Progenitor cell of endocrine pancreas (in vitro differentiated cells): Measurements from ENCODE around the gene MOV10L1. TPM values are rescaled to one million over a fixed set of nuclear protein-coding genes. Genes with fewer than 3 reads are reported as not detected.

Experiments used
- DNase-seq: peaks from one replicate; pipeline ENCODE4 v3.0.0; 2021; ENCODE audit warnings: low spot score; ENCODE audit not compliant: unreplicated experiment
- H3K27ac Mint-ChIP-seq: 2 replicates; pipeline ENCODE4 v1.8.0; 2021; ENCODE audit warnings: mild to moderate bottlenecking, moderate library complexity, mixed read lengths
- H3K27me3 Mint-ChIP-seq: 2 replicates; pipeline ENCODE4 v1.8.0; 2021; ENCODE audit warnings: mixed read lengths
- H3K36me3 Mint-ChIP-seq: 2 replicates; pipeline ENCODE4 v1.8.0; 2022; ENCODE audit warnings: mixed read lengths; ENCODE audit not compliant: insufficient read depth
- H3K4me1 Mint-ChIP-seq: 2 replicates; pipeline ENCODE4 v1.8.0; 2021; ENCODE audit warnings: low read depth, mixed read lengths
- H3K4me3 Mint-ChIP-seq: 2 replicates; pipeline ENCODE4 v1.8.0; 2021; ENCODE audit warnings: low read depth, mild to moderate bottlenecking, moderate library complexity, mixed read lengths
- H3K9me3 Mint-ChIP-seq: 2 replicates; pipeline ENCODE4 v1.8.0; 2021; ENCODE audit warnings: low read depth, mixed read lengths
- total RNA-seq: library from RNA; stranded (reverse); gene quantifications from 2 replicates; pipeline ENCODE4 v1.2.1, GENCODE V29; 2021
- TF ChIP-seq, protein P1 (sequence below): fragments of 200-600 bp; sonication (generic); IDR thresholded peaks from one replicate; pipeline ENCODE4 v1.5.0; 2021; ENCODE audit warnings: antibody characterized with exemption, mild to moderate bottlenecking; ENCODE audit not compliant: unreplicated experiment

The MOV10L1 gene
- total RNA-seq, 1 donor from 2014 or later: 0.22 TPM

- Mint-ChIP-seq H3K27ac (no peak overlapping the region), H3K4me3 (no peak overlapping the region)
Measured at GRCh38 chr22:50179937-50180726, 90.3 kb downstream of the MOV10L1 start.

DNA sequence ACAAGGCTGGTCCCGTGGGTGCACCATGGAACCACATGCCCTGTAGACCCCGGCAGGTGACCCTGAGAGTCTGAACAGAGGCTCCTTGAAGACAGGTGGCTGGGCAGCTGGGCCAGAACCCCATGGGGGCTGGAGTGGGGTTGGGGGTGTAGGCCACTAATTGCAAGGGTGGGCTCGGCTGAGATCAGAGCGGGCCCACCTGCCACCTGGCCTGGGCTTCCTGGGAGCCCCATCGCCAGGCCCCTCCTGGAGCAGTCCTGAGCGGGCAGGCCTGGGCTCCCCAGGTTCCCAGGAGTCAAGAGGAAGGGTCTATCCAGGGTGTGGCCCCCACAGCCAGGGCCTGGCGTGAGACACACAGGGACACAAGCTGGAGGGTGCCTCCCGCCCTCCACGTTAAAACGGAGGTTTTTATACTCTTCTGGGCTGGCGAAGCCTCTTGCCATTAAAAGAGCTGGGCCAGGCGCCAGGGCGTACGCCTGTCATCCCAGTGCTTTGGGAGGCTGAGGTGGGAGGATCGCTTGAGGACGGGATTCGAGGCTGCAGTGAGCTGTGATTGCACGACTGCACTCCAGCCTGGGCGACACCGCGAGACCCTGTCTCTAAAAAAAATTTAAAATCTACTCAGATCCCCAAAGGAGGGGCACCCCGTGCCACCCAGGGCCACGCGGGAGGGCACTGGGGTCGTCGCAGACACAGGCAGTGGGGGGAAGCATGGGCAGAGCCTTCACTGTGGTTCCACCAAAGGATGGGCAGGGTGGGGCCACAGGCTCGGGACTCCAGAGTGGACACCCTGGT, 91.1 kb downstream of the MOV10L1 start:
- TF ChIP-seq, protein P1, sequence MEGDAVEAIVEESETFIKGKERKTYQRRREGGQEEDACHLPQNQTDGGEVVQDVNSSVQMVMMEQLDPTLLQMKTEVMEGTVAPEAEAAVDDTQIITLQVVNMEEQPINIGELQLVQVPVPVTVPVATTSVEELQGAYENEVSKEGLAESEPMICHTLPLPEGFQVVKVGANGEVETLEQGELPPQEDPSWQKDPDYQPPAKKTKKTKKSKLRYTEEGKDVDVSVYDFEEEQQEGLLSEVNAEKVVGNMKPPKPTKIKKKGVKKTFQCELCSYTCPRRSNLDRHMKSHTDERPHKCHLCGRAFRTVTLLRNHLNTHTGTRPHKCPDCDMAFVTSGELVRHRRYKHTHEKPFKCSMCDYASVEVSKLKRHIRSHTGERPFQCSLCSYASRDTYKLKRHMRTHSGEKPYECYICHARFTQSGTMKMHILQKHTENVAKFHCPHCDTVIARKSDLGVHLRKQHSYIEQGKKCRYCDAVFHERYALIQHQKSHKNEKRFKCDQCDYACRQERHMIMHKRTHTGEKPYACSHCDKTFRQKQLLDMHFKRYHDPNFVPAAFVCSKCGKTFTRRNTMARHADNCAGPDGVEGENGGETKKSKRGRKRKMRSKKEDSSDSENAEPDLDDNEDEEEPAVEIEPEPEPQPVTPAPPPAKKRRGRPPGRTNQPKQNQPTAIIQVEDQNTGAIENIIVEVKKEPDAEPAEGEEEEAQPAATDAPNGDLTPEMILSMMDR: no peak
- DNase-seq: no peak

More at GRCh38 chr22:50179937-50180726, 90.3 kb downstream of the MOV10L1 start:
- Mint-ChIP-seq H3K4me1 (peaks cover 1% of the 10 kb centered on the region), H3K27me3 (peaks cover 3% of the 10 kb centered on the region), H3K36me3 (peaks cover 6% of the 10 kb centered on the region), H3K9me3 (no peaks in the 10 kb centered on the region)
- no peak for DNase-seq
- TF ChIP-seq, protein P1: no peak

DNA sequence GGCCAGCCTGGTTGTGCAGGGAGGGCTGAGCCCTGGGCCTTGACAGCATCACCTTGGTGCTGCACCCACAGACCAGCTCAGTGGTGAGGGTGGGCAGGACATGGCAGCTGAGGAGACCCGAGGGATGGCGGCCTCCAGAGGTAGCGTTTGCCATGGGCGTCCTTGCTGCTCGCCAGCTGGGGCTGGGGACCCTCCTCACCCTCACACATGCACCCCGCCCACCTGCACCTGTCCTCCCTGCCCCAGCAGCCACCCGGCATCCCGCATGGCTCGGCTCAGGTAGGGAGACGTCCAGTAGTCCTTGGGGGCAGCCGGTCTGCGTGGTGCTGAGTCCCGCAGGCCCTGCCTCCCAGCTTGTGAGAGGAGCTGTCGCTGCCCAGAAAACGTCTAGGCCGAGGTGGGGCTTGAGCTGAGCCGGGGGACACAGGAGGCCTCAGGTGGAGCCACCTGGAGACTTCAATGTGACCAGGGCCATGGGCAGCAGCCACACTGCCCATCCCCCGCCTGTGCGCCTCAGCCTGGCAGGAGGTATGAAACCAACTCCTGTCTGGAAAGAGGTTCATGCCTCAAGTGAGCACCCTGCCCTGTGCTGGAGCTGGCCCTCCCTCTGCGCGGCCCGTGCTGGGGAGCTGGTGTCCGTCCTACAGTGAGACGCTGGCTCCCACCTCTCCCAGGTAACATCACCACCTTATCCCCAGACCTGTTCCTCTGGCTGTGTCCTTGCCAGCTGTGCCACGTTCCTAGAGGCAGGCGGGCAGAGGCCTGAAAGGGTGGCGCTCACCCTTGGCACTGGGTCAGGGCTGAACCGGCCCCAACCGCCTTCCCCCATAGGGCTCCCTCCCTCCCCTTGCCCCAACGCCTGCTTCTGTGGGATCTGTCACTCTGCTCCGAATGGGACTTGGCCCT, 92.6 kb downstream of the MOV10L1 start:
- Mint-ChIP-seq H3K27me3 (peaks cover 5% of the 10 kb centered on the region), H3K4me1 (peaks cover 4% of the 10 kb centered on the region), H3K27ac (no peak overlapping the region), H3K36me3 (peaks cover 4% of the 10 kb centered on the region), H3K9me3 (no peaks in the 10 kb centered on the region), H3K4me3 (no peak overlapping the region)
- TF ChIP-seq, protein P1: no peak
- no peak for DNase-seq

More for the DNA sequence above, 91.1 kb downstream of the MOV10L1 start:
- Mint-ChIP-seq H3K27me3 (peaks cover 5% of the 10 kb centered on the region), H3K9me3 (no peaks in the 10 kb centered on the region), H3K4me1 (peaks cover 1% of the 10 kb centered on the region), H3K4me3 (no peak overlapping the region), H3K36me3 (peaks cover 6% of the 10 kb centered on the region), H3K27ac (no peak overlapping the region)

DNA sequence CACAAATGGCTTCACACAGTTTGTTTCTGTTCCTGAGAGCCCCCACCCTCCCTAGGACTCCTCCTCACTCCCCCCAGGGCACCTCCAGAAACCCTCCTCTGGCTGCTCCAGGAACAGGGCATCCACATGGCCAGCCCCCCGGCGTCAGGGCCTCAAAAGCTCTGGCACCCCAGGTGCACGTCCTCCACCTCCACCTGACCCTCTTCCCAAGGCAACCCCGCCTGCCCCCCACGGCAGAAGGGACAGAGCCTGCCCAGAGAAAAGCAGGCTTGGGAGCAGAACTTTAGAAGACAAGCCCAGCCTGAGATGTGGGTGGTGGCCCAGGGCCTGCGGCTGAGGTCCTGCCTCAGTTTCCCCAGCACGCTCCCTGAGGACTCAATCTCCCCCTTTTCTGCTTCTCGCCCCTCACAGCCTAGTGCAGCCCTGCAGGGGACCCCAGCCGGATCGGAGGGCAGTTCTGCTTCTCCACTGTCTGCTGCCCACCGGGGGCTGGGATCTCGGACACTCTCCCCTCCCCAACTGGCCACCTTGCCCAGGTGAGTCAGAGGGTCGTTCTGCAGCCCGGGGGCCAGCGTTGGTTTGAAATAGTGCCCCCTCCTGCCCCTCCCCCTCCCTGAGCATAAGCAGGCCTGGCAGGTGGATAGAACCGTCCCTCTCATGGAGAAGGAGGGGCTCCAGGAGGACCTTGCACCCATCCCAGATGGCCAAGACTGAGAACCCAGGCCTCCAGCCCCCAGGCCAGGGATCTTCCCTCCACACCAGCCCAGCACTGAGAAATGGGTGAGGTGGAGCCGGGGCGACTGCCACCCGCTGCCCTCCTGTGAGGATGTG, 93.5 kb downstream of the MOV10L1 start:
- H3K9me3 Mint-ChIP-seq: no peaks in the 10 kb centered on the region
- H3K27ac Mint-ChIP-seq: no peak overlapping the region
- no peak for DNase-seq
- peaks cover 4% of the 10 kb centered on the region for H3K4me1 Mint-ChIP-seq
- H3K36me3 Mint-ChIP-seq: peaks cover 2% of the 10 kb centered on the region
- no peak overlapping the region for H3K4me3 Mint-ChIP-seq
- TF ChIP-seq, protein P1: no peak
- peaks cover 5% of the 10 kb centered on the region for H3K27me3 Mint-ChIP-seq
